Measurements from ENCODE around the gene PER3.

DNA sequence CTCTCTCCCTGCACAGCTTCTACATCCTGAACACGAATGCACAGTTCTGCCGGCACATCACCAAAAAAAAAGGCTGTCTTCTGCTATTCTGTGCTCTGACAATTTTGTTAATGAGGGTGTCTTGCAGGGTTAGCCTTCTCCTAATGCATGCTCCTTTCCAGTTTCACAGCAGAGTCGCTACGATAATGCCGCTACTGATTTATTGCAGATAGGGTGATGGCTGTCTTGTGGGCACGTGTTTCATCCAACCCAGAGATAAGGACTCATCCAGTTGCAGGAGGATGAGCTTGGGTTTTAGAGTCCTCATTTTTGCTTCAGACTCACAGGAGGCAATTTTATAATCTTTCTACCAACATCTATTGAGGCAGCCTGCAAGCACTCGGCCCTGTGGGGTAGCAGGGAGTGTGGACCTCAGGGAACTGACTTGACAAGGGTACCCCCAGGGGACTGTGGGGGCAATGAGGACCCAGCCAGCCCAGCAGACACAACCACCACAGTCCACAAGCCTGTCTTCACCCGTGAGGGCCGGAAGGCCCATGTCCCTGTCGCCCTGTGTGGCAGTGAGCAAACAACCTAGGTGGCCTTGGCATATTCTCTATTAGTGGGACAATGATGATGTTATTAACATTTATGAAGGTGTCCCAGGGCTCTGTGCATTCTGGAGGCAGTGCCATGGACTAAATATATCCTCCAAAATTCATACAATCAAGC is 84.1 kb downstream of the PER3 start:
- TF ChIP-seq, protein P1, sequence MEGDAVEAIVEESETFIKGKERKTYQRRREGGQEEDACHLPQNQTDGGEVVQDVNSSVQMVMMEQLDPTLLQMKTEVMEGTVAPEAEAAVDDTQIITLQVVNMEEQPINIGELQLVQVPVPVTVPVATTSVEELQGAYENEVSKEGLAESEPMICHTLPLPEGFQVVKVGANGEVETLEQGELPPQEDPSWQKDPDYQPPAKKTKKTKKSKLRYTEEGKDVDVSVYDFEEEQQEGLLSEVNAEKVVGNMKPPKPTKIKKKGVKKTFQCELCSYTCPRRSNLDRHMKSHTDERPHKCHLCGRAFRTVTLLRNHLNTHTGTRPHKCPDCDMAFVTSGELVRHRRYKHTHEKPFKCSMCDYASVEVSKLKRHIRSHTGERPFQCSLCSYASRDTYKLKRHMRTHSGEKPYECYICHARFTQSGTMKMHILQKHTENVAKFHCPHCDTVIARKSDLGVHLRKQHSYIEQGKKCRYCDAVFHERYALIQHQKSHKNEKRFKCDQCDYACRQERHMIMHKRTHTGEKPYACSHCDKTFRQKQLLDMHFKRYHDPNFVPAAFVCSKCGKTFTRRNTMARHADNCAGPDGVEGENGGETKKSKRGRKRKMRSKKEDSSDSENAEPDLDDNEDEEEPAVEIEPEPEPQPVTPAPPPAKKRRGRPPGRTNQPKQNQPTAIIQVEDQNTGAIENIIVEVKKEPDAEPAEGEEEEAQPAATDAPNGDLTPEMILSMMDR (IDR thresholded peaks at IDR 0.05; ENCODE audit: low read depth, low read length, poor library complexity, severe bottlenecking), result no peak
- no peak for TF ChIP-seq EZH2phosphoT487 (IDR thresholded peaks at IDR 0.05; ENCODE audit: borderline replicate concordance, low read length)

Data from DOHH2 (cell line).